Measurements from ENCODE around the gene EPHA3.

The EPHA3 gene

GRCh38 chr3:89154416-89154815, 47.0 kb downstream of the EPHA3 start:
- DNase-seq, result no peak

- no peak for DNase-seq
Measured at GRCh38 chr3:89155811-89156210, 48.4 kb downstream of the EPHA3 start.

GRCh38 chr3:89157575-89157974, 50.2 kb downstream of the EPHA3 start:
- DNase-seq, result no peak

GRCh38 chr3:89159605-89160004, 52.2 kb downstream of the EPHA3 start:
- no peak for DNase-seq

GRCh38 chr3:89164774-89165173, 57.4 kb downstream of the EPHA3 start:
- no peak for DNase-seq

GRCh38 chr3:89165636-89166263, 58.3 kb downstream of the EPHA3 start:
- DNase-seq, result no peak

GRCh38 chr3:89171687-89172545, 64.5 kb downstream of the EPHA3 start:
- DNase-seq, result no peak

GRCh38 chr3:89173546-89173945, 66.1 kb downstream of the EPHA3 start:
- DNase-seq, result no peak

GRCh38 chr3:89179355-89180001, 72.1 kb downstream of the EPHA3 start:
- no peak for DNase-seq

GRCh38 chr3:89180334-89180733, 72.9 kb downstream of the EPHA3 start:
- DNase-seq, result no peak

GRCh38 chr3:89182056-89182455, 74.6 kb downstream of the EPHA3 start:
- no peak for DNase-seq

GRCh38 chr3:89184151-89184995, 77.0 kb downstream of the EPHA3 start:
- no peak for DNase-seq

GRCh38 chr3:89186456-89186855, 79.0 kb downstream of the EPHA3 start:
- DNase-seq, result no peak

- no peak for DNase-seq
Measured at GRCh38 chr3:89198591-89198990, 91.2 kb downstream of the EPHA3 start.

GRCh38 chr3:89212619-89213018, 105.2 kb downstream of the EPHA3 start:
- no peak for DNase-seq

- no peak for DNase-seq
Measured at GRCh38 chr3:89216016-89216739, 108.8 kb downstream of the EPHA3 start.

- no peak for DNase-seq
Measured at GRCh38 chr3:89217148-89217685, 109.8 kb downstream of the EPHA3 start.

- DNase-seq, result no peak
Measured at GRCh38 chr3:89221924-89222323, 114.5 kb downstream of the EPHA3 start.

GRCh38 chr3:89223188-89223587, 115.8 kb downstream of the EPHA3 start:
- no peak for DNase-seq

GRCh38 chr3:89227218-89227617, 119.8 kb downstream of the EPHA3 start:
- no peak for DNase-seq

- DNase-seq, result no peak
Measured at GRCh38 chr3:89227634-89228033, 120.2 kb downstream of the EPHA3 start.

GRCh38 chr3:89232155-89232554, 124.7 kb downstream of the EPHA3 start:
- DNase-seq, result no peak

Data from NCI-H774 (cell line).